ENCODE measurements around the gene LMO4. TPM values are rescaled to one million over a fixed set of nuclear protein-coding genes. Genes with fewer than 3 reads are reported as not detected.

Gene LMO4
- total RNA-seq (2014; rRNA removed; shearing (Covaris generic)), result 175 and 192 TPM in 2 replicates

DNA sequence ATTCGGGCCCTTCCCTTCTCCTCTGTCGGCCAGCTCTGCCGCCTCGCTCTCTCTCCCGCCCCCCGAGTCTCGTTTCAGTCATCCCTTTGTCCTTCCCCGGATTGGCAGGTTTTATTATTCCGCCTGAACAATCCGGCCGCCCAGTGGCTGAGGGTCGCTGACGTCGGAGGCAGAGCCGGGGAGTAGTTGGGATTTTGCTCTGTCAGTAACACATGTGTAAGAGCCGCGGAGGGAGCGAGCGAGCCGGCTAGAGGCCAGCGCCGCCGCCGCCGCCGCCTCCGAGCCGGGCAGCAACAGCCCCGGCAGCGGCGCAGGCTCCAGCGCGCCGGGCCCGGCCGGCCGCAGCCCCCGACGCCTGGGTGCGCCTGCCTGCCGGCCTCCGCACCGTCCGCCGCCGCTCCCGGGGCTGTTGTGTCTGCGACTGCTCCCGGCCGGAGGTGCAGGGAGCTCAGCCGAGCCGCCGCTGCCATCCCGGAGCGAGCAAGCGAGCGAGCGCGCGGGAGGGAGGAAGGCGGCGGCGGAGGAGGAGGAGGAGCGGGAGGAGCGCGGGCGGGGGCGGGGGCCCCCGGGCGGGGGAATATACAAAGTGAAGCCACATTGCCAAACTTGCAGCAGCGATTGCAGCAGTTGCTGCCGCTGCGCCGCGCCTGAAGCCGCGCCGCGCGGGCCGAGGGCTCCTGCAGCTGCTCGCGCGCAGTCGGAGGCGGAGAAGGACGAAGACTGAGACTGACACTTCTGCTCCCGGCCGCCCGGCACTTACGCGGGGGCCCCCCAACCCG lies at the start of gene LMO4:
LMO4 (plus strand) TSS at position 609 of the 779 bp plus-strand sequence. CDS start 3,136 bp downstream, outside the sequence.
- Histone ChIP-seq H3K27me3 (ENCODE audit: control insufficient read depth, insufficient read depth, low read length) (no peaks in the 10 kb centered on the region), H3K36me3 (replicated peaks; ENCODE audit: control insufficient read depth, insufficient read depth, low read length) (peaks cover 8% of the 10 kb centered on the region), H3K4me3 (ENCODE audit: insufficient read depth, low read depth, low read length) (peak within 1 kb of the TSS; percentile 86)
- peak; percentile 92 for DNase-seq

DNA sequence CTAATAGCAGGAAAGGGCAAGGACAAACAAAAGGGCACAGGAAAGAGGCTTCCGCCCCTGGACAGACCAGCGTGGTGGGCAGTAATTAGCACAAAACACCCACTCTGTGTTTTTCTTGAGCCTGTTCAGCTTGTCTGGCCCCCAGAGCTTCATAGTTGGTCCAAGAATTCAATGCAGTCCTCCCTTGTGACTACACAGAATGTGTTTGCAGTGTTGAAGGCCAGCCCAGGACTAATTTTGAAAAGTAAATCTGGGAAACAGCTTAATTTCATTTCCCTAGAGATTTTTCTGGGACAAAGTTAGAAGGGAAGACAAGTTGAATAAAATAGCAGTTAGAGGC lies 49.2 kb upstream of the LMO4 start:
- DNase-seq, result no peak
- no peaks in the 10 kb centered on the region for H3K36me3 ChIP-seq (replicated peaks; ENCODE audit: control insufficient read depth, insufficient read depth, low read length)
- H3K27me3 ChIP-seq (ENCODE audit: control insufficient read depth, insufficient read depth, low read length), result no peaks in the 10 kb centered on the region
- H3K4me3 ChIP-seq (ENCODE audit: insufficient read depth, low read depth, low read length), result no peak overlapping the region

DNA sequence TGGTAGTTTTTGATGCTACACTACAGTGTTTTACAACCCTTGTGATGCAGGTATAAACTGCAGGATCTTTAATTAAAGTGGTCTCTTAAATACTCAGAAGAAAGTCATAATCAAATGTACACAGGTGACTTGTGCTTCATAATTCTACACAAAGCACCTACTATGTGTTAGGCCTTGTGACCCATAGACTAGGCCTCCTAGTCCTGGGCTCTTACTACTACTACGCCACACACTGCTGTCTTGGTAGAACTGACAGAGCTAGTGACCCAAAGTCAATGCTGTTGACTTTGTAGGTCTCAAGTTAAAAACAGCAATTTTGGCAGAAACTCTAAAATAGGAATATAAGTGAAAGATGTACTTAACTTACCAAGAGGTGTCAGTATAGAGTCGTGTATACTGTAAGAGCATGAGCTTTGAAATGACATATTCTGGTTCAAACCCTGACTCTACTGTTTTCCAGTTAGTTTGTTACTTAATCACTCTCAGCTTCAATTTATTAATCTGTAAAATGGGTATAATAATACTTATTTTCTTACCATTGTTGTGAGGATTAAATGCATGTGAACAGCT lies 48.6 kb upstream of the LMO4 start:
- no peak for DNase-seq
- H3K27me3 ChIP-seq (ENCODE audit: control insufficient read depth, insufficient read depth, low read length), result no peaks in the 10 kb centered on the region
- H3K36me3 ChIP-seq (replicated peaks; ENCODE audit: control insufficient read depth, insufficient read depth, low read length), result no peaks in the 10 kb centered on the region
- H3K4me3 ChIP-seq (ENCODE audit: insufficient read depth, low read depth, low read length), result no peak overlapping the region

- no peaks in the 10 kb centered on the region for H3K27me3 ChIP-seq (ENCODE audit: control insufficient read depth, insufficient read depth, low read length)
- H3K36me3 ChIP-seq (replicated peaks; ENCODE audit: control insufficient read depth, insufficient read depth, low read length), result no peaks in the 10 kb centered on the region
- DNase-seq, result no peak
- H3K4me3 ChIP-seq (ENCODE audit: insufficient read depth, low read depth, low read length), result no peak overlapping the region
Measured at GRCh38 chr1:87284456-87285240, 44.0 kb upstream of the LMO4 start.

GRCh38 chr1:87291107-87291506 lies 37.6 kb upstream of the LMO4 start:
- Histone ChIP-seq H3K27me3 (ENCODE audit: control insufficient read depth, insufficient read depth, low read length) (no peaks in the 10 kb centered on the region; the same call in 1 of the 2 replicates), H3K36me3 (replicated peaks; ENCODE audit: control insufficient read depth, insufficient read depth, low read length) (no peaks in the 10 kb centered on the region), H3K4me3 (ENCODE audit: insufficient read depth, low read depth, low read length) (no peak overlapping the region)
- no peak for DNase-seq

DNA sequence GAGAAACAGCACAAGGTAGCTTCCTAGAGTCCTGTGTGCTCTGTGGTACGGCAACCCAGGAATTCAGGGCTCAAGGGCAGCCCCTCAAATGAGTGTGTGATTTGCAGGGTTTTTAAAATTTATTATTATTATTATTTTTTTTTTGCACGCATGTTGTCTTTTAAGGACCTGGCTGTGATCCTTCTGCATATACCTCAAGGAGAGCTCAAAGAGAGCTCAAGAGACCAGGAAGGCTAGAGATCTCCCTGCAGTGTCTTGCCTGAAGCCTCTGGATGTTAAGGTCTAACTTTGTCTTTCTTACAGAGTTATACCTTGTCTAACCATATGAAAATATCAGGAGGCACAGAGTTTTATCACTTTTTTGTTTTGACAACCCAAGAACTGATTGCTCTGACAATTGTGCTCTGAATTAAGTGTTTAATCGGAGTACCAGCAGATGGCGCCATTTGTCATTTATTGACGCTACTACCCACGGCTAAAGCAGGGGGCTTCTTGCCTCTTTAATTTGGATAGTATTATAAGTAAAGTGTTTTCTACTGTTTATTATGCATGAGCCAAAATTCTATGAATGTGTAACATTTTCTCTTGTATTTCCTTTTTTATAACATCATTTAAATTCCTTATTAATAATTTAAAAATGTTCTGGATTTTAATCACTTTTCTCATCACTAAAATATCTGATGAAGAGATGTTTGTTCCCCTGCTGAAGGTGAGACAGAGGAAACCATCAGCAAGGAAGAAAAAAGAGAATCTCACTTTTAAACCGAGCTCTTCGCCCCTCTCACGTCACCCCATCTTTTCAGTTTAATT lies 35.8 kb upstream of the LMO4 start:
- H3K27me3 ChIP-seq (ENCODE audit: control insufficient read depth, insufficient read depth, low read length), result no peaks in the 10 kb centered on the region; the same call in 1 of the 2 replicates
- H3K4me3 ChIP-seq (ENCODE audit: insufficient read depth, low read depth, low read length), result no peak overlapping the region
- no peaks in the 10 kb centered on the region for H3K36me3 ChIP-seq (replicated peaks; ENCODE audit: control insufficient read depth, insufficient read depth, low read length)
- peak; percentile 54 for DNase-seq

DNA sequence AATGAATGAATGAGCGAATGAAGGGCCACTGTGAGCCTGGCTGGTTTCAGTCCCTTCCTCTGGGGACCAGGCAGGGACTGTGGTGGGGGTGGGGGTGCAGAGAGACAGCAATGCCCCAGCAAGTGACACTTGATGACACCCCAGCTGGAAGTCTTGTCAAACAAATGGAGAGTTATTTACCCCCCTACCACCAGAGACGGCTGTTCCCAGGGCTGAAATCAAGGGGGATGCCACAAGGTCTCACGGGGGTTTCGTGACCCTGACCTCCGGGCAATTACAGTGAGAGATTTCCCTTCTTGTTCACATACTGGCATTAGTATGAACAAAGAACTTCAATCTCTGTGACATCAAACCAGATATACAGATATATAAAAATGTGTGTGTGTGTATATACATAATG lies 34.0 kb upstream of the LMO4 start:
- DNase-seq, result no peak
- Histone ChIP-seq H3K4me3 (ENCODE audit: insufficient read depth, low read depth, low read length) (no peak overlapping the region), H3K27me3 (ENCODE audit: control insufficient read depth, insufficient read depth, low read length) (no peaks in the 10 kb centered on the region; the same call in 1 of the 2 replicates), H3K36me3 (replicated peaks; ENCODE audit: control insufficient read depth, insufficient read depth, low read length) (no peaks in the 10 kb centered on the region)

DNA sequence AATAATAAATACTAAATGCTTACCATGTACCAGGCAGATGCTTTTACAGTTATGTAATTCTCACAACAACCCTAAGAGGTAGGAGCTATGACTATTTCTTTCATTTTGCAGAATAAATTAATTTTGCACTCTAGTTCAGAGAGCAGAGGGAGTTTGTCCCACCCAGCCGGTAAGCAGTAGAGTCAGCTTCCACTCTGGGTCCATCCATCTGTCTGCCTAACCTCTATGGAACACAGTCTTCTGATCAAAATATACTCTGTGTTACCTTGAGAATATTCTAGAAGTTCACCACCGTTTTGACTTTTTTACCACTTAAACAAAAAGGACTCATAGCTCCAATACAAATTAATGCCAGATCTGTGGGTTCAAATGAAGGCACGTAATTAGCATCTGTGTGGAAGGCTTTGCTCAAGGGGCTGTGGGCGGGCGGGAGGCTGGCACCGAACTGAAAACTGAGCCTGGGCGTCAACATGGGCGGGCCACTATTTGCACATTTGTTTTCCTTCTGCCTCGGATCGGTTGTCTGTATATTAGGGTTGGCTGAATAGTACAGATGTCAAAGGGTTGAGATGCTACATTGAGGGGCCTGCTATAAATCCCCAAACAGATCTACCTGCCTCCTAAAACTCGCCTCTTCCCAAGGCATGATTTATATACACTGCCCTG lies 33.1 kb upstream of the LMO4 start:
- no peaks in the 10 kb centered on the region; the same call in 1 of the 2 replicates for H3K27me3 ChIP-seq (ENCODE audit: control insufficient read depth, insufficient read depth, low read length)
- H3K36me3 ChIP-seq (replicated peaks; ENCODE audit: control insufficient read depth, insufficient read depth, low read length), result no peaks in the 10 kb centered on the region
- DNase-seq, result no peak
- no peak overlapping the region for H3K4me3 ChIP-seq (ENCODE audit: insufficient read depth, low read depth, low read length)

DNA sequence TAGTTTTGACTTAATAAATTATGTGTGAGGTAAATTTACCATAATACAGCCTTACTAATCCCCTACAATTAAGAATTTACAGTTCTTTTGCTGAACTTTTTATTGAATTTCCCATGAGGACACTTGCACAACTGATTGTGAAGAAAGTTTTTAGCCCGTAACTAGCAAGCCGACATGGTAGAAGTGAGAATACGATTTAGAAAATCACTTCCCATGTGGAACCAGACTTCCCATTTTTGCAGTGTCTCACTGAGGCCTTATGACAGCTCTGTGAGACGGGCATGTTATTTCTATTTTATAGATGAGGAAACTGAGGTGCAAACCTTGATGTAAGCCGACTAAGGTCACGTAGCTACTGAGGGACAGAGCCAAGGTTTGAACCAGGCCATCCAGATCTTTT lies 32.5 kb upstream of the LMO4 start:
- no peaks in the 10 kb centered on the region for H3K27me3 ChIP-seq (ENCODE audit: control insufficient read depth, insufficient read depth, low read length)
- H3K4me3 ChIP-seq (ENCODE audit: insufficient read depth, low read depth, low read length), result no peak overlapping the region
- no peak for DNase-seq
- H3K36me3 ChIP-seq (replicated peaks; ENCODE audit: control insufficient read depth, insufficient read depth, low read length), result no peaks in the 10 kb centered on the region

- Histone ChIP-seq H3K27me3 (ENCODE audit: control insufficient read depth, insufficient read depth, low read length) (no peaks in the 10 kb centered on the region), H3K4me3 (ENCODE audit: insufficient read depth, low read depth, low read length) (no peak overlapping the region), H3K36me3 (replicated peaks; ENCODE audit: control insufficient read depth, insufficient read depth, low read length) (no peaks in the 10 kb centered on the region)
- no peak for DNase-seq
Measured at GRCh38 chr1:87299661-87300060, 29.0 kb upstream of the LMO4 start.

- no peak overlapping the region for H3K4me3 ChIP-seq (ENCODE audit: insufficient read depth, low read depth, low read length)
- DNase-seq, result no peak
- H3K27me3 ChIP-seq (ENCODE audit: control insufficient read depth, insufficient read depth, low read length), result no peaks in the 10 kb centered on the region
- H3K36me3 ChIP-seq (replicated peaks; ENCODE audit: control insufficient read depth, insufficient read depth, low read length), result no peaks in the 10 kb centered on the region
Measured at GRCh38 chr1:87300628-87301027, 28.1 kb upstream of the LMO4 start.

DNA sequence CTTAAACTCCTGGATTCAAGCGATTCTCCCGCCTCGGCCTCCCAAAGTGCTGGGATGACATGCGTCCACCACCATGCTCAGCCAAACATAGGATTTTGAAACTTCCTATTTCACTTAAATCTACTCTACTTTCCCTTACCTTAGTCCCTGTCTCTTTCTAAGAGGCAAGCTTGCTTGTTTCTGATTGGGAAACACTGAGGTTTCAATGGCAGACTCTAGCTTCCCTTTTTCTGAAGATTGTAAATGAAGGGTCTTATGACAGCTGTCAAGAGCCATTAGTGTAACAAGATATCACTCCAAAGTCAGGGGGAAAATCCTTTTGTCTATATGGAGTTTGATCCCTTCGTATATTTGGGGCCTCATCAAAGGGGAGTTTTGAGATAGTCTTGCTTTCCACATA lies 23.5 kb upstream of the LMO4 start:
- DNase-seq, result no peak
- Histone ChIP-seq H3K4me3 (ENCODE audit: insufficient read depth, low read depth, low read length) (no peak overlapping the region), H3K27me3 (ENCODE audit: control insufficient read depth, insufficient read depth, low read length) (no peaks in the 10 kb centered on the region), H3K36me3 (replicated peaks; ENCODE audit: control insufficient read depth, insufficient read depth, low read length) (no peaks in the 10 kb centered on the region)

GRCh38 chr1:87305762-87306161 lies 22.9 kb upstream of the LMO4 start:
- Histone ChIP-seq H3K27me3 (ENCODE audit: control insufficient read depth, insufficient read depth, low read length) (no peaks in the 10 kb centered on the region), H3K4me3 (ENCODE audit: insufficient read depth, low read depth, low read length) (no peak overlapping the region), H3K36me3 (replicated peaks; ENCODE audit: control insufficient read depth, insufficient read depth, low read length) (no peaks in the 10 kb centered on the region)
- DNase-seq, result no peak

DNA sequence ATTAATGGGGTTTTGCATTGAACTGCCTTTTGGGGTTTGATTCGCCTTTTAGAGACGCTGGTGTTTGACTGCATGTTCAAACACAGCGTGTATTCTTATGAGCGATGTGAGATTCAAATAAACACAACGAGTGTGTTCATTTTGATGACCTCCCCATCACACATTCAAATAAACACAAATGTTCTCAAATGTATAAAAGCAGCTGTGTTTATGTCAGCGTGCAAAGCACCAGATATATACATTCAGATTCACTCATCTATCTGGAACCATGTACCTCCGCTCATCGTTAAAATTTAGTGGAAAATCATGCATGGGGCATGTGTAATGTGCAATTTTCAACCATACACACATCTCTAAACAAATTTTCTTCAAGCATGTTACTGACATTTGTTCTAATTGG lies 21.4 kb upstream of the LMO4 start:
- H3K4me3 ChIP-seq (ENCODE audit: insufficient read depth, low read depth, low read length), result no peak overlapping the region
- H3K27me3 ChIP-seq (ENCODE audit: control insufficient read depth, insufficient read depth, low read length), result no peaks in the 10 kb centered on the region
- no peaks in the 10 kb centered on the region for H3K36me3 ChIP-seq (replicated peaks; ENCODE audit: control insufficient read depth, insufficient read depth, low read length)
- DNase-seq, result no peak
